GM18502 (cell line): ENCODE results near the gene NFATC2IP.

ENCODE experiments used
- ATAC-seq: cut with Tn5 transposase; IDR thresholded peaks from one replicate; pipeline ENCODE4 v1.9.1; 2021; ENCODE audit warnings: mild to moderate bottlenecking; ENCODE audit not compliant: unreplicated experiment, poor library complexity

The NFATC2IP gene

GRCh38 chr16:28950648-28951409, at the start of gene NFATC2IP:
NFATC2IP (plus strand) TSS chr16:28950937; CDS start chr16:28951012, 75 bp downstream.
- peak; percentile 96 for ATAC-seq

GRCh38 chr16:28901862-28902261, 48.9 kb upstream of the NFATC2IP start:
- no peak for ATAC-seq

- no peak for ATAC-seq
Observed at GRCh38 chr16:28902909-28903308, 47.8 kb upstream of the NFATC2IP start.

GRCh38 chr16:28903344-28904042, 47.2 kb upstream of the NFATC2IP start:
- no peak for ATAC-seq

GRCh38 chr16:28904363-28904762, 46.4 kb upstream of the NFATC2IP start:
- ATAC-seq: no peak

GRCh38 chr16:28904828-28905227, 45.9 kb upstream of the NFATC2IP start:
- ATAC-seq: no peak

- ATAC-seq: no peak
Observed at GRCh38 chr16:28905229-28905754, 45.4 kb upstream of the NFATC2IP start.

- ATAC-seq: no peak
Observed at GRCh38 chr16:28905800-28906372, 44.9 kb upstream of the NFATC2IP start.

- no peak for ATAC-seq
Observed at GRCh38 chr16:28910086-28911031, 40.4 kb upstream of the NFATC2IP start.

GRCh38 chr16:28912558-28912957, 38.2 kb upstream of the NFATC2IP start:
- ATAC-seq: no peak

GRCh38 chr16:28913946-28914724, 36.6 kb upstream of the NFATC2IP start:
- ATAC-seq: no peak

GRCh38 chr16:28915181-28915580, 35.6 kb upstream of the NFATC2IP start:
- ATAC-seq: no peak

GRCh38 chr16:28917095-28917494, 33.6 kb upstream of the NFATC2IP start:
- ATAC-seq: no peak

- no peak for ATAC-seq
Observed at GRCh38 chr16:28918698-28919097, 32.0 kb upstream of the NFATC2IP start.

- ATAC-seq: no peak
Observed at GRCh38 chr16:28923231-28923587, 27.5 kb upstream of the NFATC2IP start.

- ATAC-seq: peak; percentile 58
Observed at GRCh38 chr16:28923652-28924398, 26.9 kb upstream of the NFATC2IP start.

- no peak for ATAC-seq
Observed at GRCh38 chr16:28924399-28924761, 26.4 kb upstream of the NFATC2IP start.

- ATAC-seq: peak; percentile 71
Observed at GRCh38 chr16:28924762-28925385, 25.9 kb upstream of the NFATC2IP start, which contains the start of gene RABEP2. RABEP2 (minus strand) TSS chr16:28925238; CDS start chr16:28925163, 75 bp downstream.
